GM12892 (cell line): ENCODE data around the gene GDI2.

Experiments used
- POLR2A ChIP-seq: IDR thresholded peaks from 2 replicates; pipeline ENCODE4 v1.6.1; 2011; ENCODE audit warnings: low read depth, low read length, control low read depth
- POLR2AphosphoS5 ChIP-seq: IDR thresholded peaks from 2 replicates; pipeline ENCODE4 v1.6.1; 2011; ENCODE audit warnings: low read depth, low read length, control low read depth

DNA sequence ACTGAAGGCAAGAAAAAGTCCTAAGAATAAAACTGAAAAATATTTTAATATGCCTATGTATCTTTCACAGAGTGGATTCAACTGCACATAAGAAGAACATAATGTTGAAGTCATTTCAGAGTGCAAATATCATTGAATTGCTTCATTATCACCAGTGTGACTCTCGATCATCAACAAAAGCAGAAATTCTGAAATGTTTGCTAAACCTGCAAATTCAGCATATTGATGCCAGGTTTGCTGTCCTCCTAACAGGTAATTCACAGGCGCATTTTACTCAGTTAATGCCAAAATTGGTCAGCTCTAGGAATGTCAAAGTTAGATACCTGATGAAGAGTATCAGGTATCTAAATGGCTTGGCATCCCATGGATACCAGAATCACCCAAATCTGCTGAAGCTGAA is 52.0 kb downstream of the GDI2 start:
- TF ChIP-seq POLR2A (no peak), POLR2AphosphoS5 (no peak)
